GM12878 (cell line): ENCODE measurements around the gene DCUN1D3. TPM values are rescaled to one million over a fixed set of nuclear protein-coding genes. Genes with fewer than 3 reads are reported as not detected.

ENCODE experiments used
- ATF2 ChIP-seq: IDR thresholded peaks from 2 replicates; pipeline ENCODE4 v1.6.1; 2012; ENCODE audit warnings: low read length, inconsistent platforms
- BCL11A ChIP-seq: IDR thresholded peaks from 2 replicates; pipeline ENCODE4 v1.6.1; 2011; ENCODE audit warnings: low read depth, low read length
- BCL3 ChIP-seq: IDR thresholded peaks from 2 replicates; pipeline ENCODE4 v1.6.1; 2011; ENCODE audit warnings: borderline replicate concordance, low read depth, mild to moderate bottlenecking, moderate library complexity, low read length; ENCODE audit not compliant: insufficient read depth, poor library complexity, severe bottlenecking
- BRCA1 ChIP-seq: IDR thresholded peaks from 2 replicates; pipeline ENCODE4 v1.6.1; 2011; ENCODE audit warnings: low read depth, low read length, improper control_type of control experiment
- CHD1 ChIP-seq: IDR thresholded peaks from 2 replicates; pipeline ENCODE4 v1.6.1; 2012; ENCODE audit warnings: low read depth, low read length, improper control_type of control experiment
- E2F4 ChIP-seq: IDR thresholded peaks from 2 replicates; pipeline ENCODE4 v1.6.1; 2012; ENCODE audit warnings: low read depth, low read length, improper control_type of control experiment
- FOXK2 ChIP-seq: fragments of 450-650 bp; IDR thresholded peaks from 2 replicates; pipeline ENCODE4 v1.6.1; 2017; ENCODE audit warnings: mild to moderate bottlenecking, moderate library complexity
- JUND ChIP-seq: IDR thresholded peaks from 2 replicates; pipeline ENCODE4 v1.6.1; 2012; ENCODE audit warnings: low read depth, mild to moderate bottlenecking, low read length, improper control_type of control experiment, moderate library complexity
- MTA2 ChIP-seq: fragments of 450-650 bp; IDR thresholded peaks from 2 replicates; pipeline ENCODE4 v1.6.1; 2016; ENCODE audit warnings: low read depth, mild to moderate bottlenecking, moderate library complexity
- NBN ChIP-seq: fragments of 450-650 bp; IDR thresholded peaks from 2 replicates; pipeline ENCODE4 v1.6.1; 2016
- PML ChIP-seq: IDR thresholded peaks from 2 replicates; pipeline ENCODE4 v1.6.1; 2012; ENCODE audit warnings: low read length, inconsistent platforms
- PRDM15 ChIP-seq: fragments of 450-650 bp; formaldehyde crosslinking; IDR thresholded peaks from 2 replicates; pipeline ENCODE4 v1.4.0; 2020; ENCODE audit warnings: mild to moderate bottlenecking, moderate library complexity
- SMAD5 ChIP-seq: IDR thresholded peaks from 2 replicates; pipeline ENCODE4 v1.6.1; 2016; ENCODE audit warnings: antibody characterized with exemption, low read depth
- SUPT20H ChIP-seq: IDR thresholded peaks from 2 replicates; pipeline ENCODE4 v1.6.1; 2011; ENCODE audit warnings: low read depth, mild to moderate bottlenecking, low read length, moderate library complexity, borderline replicate concordance; ENCODE audit not compliant: control insufficient read depth
- TCF3 ChIP-seq: IDR thresholded peaks from 2 replicates; pipeline ENCODE4 v1.6.1; 2012; ENCODE audit warnings: low read depth, mild to moderate bottlenecking, low read length, borderline replicate concordance; ENCODE audit not compliant: insufficient read depth
- YBX1 ChIP-seq: fragments of 450-650 bp; IDR thresholded peaks from 2 replicates; pipeline ENCODE4 v1.6.1; 2016; ENCODE audit warnings: antibody characterized with exemption
- YY1 ChIP-seq: IDR thresholded peaks from 2 replicates; pipeline ENCODE4 v1.6.1; 2011; ENCODE audit warnings: low read depth, mild to moderate bottlenecking, low read length
- polyA plus RNA-seq, 11 experiments: library from polyadenylated mRNA; depleted of rRNA in 4 of 11; unstranded in 6 of 11; stranded (reverse) in 5 of 11; fragments of >200 nt; fragmentation: Nextera tagmentation in 4 of 11; fragmentation: Illumina TruSeq in 1 of 11; extraction: Ambion mirVana in 4 of 11; extraction: Trizol in 1 of 11; gene quantifications; 1 replicate in 1 of 11; 2 replicates in 10 of 11; pipeline versions ENCODE4 v1.2.1 to v1.2.3, GENCODE V29; 2011 to 2016; ENCODE audit warnings: inconsistent platforms in 2 of 11, missing spikeins in 2 of 11, low read depth in 1 of 11
- total RNA-seq, 4 experiments: library from RNA; depleted of rRNA in 3 of 4; stranded (reverse); fragments of >200 nt in 3 of 4; fragmentation: Illumina TruSeq in 1 of 4; extraction: Trizol in 1 of 4; gene quantifications; 2 replicates each; pipeline versions ENCODE4 v1.2.1 to v1.2.3, GENCODE V29; 2013 to 2021
- TF ChIP-seq, protein P1 (sequence below): fragments of 450-650 bp; IDR thresholded peaks from 2 replicates; pipeline ENCODE4 v1.6.1; 2018; ENCODE audit warnings: mild to moderate bottlenecking, low read depth, moderate library complexity; ENCODE audit not compliant: partially characterized antibody

Gene DCUN1D3
- total and polyA plus RNA-seq, 10 of the 15 experiments (the other 5 are each of a cell fraction or from before 2014, with no cell fraction given): 0.47 to 4.5 (median 1.9) TPM

DNA sequence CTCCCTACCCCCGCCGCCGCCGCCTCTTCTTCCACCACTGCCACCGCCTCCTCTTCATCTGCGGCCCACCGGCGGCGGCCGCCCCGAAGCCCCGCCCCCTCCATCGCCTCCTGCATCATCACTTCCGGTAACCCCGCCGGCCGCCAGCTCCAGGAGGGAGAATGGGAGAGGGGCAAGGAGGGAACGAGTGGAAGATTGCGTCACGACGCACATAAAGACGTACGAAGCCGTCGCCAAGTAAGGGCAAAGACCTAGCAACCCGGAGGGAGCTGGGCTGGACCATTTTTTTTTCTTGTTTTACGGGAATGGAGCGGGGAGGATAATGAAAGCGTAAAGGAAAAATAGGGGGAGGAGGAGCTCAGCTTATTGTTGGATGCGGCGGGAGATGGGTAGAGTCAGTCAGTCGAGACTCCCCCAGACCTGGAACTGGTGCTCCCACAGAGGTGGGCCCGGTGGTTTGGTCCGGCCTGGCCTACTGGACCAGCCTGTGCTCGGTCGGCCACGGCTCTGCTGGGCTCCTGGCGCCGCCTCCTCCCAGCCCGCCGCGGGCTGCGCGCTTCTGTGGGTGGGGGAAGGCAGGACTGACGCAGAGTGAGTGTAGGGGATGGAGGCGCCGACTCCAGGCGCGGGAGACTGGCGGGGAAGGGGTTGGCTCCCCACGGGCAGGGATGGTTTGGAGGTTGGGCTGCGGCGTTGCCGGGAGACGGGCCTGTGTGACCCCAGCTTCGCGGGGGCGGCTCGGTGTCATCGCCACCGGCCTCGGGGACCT lies at the start of gene DCUN1D3, which contains the start of gene LYRM1 (continued):
- no peak for TF ChIP-seq E2F4
- TF ChIP-seq BCL3: no peak
- TF ChIP-seq BCL11A: no peak
- TF ChIP-seq, protein P1, sequence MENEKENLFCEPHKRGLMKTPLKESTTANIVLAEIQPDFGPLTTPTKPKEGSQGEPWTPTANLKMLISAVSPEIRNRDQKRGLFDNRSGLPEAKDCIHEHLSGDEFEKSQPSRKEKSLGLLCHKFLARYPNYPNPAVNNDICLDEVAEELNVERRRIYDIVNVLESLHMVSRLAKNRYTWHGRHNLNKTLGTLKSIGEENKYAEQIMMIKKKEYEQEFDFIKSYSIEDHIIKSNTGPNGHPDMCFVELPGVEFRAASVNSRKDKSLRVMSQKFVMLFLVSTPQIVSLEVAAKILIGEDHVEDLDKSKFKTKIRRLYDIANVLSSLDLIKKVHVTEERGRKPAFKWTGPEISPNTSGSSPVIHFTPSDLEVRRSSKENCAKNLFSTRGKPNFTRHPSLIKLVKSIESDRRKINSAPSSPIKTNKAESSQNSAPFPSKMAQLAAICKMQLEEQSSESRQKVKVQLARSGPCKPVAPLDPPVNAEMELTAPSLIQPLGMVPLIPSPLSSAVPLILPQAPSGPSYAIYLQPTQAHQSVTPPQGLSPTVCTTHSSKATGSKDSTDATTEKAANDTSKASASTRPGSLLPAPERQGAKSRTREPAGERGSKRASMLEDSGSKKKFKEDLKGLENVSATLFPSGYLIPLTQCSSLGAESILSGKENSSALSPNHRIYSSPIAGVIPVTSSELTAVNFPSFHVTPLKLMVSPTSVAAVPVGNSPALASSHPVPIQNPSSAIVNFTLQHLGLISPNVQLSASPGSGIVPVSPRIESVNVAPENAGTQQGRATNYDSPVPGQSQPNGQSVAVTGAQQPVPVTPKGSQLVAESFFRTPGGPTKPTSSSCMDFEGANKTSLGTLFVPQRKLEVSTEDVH: no peak
- peak; percentile 42; the same call in 1 of the 2 replicates for TF ChIP-seq MTA2
- no peak for TF ChIP-seq YBX1
- no peak for TF ChIP-seq PRDM15 (CRISPR knock-in tag)
- no peak for TF ChIP-seq SUPT20H
- TF ChIP-seq PML: 0 out of 2 replicates have a peak, but pooled peaks have one; percentile 55
- peak; percentile 97 for TF ChIP-seq CHD1
- peak; percentile 36 for TF ChIP-seq YY1
- no peak for TF ChIP-seq BRCA1
- TF ChIP-seq ATF2: no peak
- TF ChIP-seq FOXK2: peak; percentile 97
- TF ChIP-seq NBN: peak; percentile 92
- TF ChIP-seq TCF3: 0 out of 2 replicates have a peak, but pooled peaks have one; percentile 26
- no peak for TF ChIP-seq SMAD5
- TF ChIP-seq JUND: peak; percentile 93
